ENCODE measurements around the gene IFITM10. TPM values are rescaled to one million over a fixed set of nuclear protein-coding genes. Genes with fewer than 3 reads are reported as not detected.

IFITM10 gene
- total and polyA plus RNA-seq, 5 donors, result 0.25 to 1.0 (median 0.57) TPM

DNA sequence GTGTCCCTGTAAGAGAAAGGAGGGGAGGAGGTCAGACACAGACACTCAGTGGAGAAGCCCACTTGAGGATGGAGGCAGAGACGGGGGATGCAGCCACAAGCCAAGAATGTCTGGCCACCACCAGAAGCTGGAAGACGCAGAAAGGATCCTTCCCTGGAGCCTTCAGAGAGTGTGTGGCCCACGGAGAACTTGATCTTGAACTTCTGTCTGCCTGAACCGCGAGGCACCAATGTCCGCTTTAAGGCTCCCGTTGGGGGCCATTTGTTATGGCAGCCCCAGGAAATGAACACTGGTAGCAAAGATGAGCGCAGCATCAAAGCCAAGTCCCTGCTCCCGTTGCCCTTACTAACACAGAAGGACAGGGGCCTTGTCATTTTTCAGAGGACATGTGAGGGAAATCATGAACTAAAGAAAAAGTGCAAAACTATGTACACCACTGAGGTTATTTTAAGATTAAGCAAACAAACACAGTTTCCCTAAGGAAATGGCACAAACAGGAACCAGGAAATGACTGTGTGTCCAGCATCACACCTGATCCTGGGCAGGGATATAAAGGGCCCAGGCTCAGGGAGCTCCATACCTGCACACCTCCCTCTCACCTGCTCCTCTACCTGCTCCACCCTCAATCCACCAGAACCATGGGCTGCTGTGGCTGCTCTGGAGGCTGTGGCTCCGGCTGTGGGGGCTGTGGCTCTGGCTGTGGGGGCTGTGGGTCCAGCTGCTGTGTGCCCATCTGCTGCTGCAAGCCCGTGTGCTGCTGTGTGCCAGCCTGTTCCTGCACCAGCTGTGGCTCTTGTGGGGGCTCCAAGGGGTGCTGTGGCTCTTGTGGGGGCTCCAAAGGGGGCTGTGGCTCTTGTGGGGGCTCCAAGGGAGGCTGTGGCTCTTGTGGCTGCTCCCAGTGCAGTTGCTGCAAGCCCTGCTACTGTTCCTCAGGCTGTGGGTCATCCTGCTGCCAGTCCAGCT is 53.5 kb downstream of the IFITM10 start, which contains the start of gene KRTAP5-6:
Gene KRTAP5-6, plus strand, starts transcription at position 588 of the 963 bp plus-strand sequence. Its CDS starts 51 bp downstream, at position 639.
- Histone ChIP-seq H3K9me3 (ENCODE audit: control insufficient read depth, low read length) (peaks cover 2% of the 10 kb centered on the region), H3K4me3 (ENCODE audit: low read length) (no peak within 1 kb of the TSS), H3K27me3 (ENCODE audit: control insufficient read depth, insufficient read depth) (no peaks in the 10 kb centered on the region), H3K4me1 (ENCODE audit: control insufficient read depth, insufficient read depth, low read length) (no peaks in the 10 kb centered on the region), H3K27ac (ENCODE audit: low read length) (no peak within 1 kb of the TSS)
- DNase-seq (no peak), ATAC-seq (no peak)
- intact Hi-C loops (cut with DNase I), result loop anchor here in 1 of 4 donors (10.0 kb wide), 1 partner anchor 458 kb away; no protein-coding TSS in a partner anchor
- WGBS, result 80% methylated on average over 11 of the region's 11 CpGs

DNA sequence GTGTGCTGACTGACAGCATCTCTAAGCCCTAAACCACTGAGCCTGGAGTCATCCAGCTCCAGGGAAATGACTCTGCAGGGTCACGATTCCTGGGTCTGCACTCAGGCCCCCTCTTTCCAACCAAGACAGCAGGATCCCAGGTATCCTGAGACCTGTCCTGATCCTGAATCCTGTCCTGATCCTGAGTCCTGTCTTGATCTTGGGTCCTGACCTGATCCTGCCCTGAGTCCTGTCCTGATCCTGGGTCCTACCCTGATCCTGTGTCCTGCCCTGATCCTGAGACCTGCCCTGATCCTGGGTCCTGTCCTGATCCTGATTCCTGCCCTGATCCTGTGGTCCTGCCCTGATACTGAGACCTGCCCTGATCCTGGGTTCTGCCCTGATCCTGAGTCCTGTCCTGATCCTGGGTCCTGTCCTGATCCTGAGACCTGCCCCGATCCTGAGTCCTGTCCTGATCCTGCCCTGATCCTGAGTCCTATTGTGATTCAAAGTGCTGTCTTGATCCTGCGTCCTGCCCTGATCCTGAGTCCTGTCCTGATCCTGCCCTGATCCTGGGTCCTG is 54.8 kb downstream of the IFITM10 start:
- 98% methylated on average over 3 of the region's 3 CpGs for WGBS
- no peak overlapping the region for H3K27ac ChIP-seq (ENCODE audit: low read length)
- no peaks in the 10 kb centered on the region for H3K27me3 ChIP-seq (ENCODE audit: control insufficient read depth, insufficient read depth)
- no peaks in the 10 kb centered on the region for H3K4me1 ChIP-seq (ENCODE audit: control insufficient read depth, insufficient read depth, low read length)
- no peaks in the 10 kb centered on the region for H3K9me3 ChIP-seq (ENCODE audit: control insufficient read depth, low read length)
- ATAC-seq, result no peak
- intact Hi-C loops (cut with DNase I), result loop anchor here in 2 of 4 donors (2.0 to 10.0 kb wide), 2 partner anchors 137 to 459 kb away; no protein-coding TSS in a partner anchor
- DNase-seq, result no peak
- no peak overlapping the region for H3K4me3 ChIP-seq (ENCODE audit: low read length)

DNA sequence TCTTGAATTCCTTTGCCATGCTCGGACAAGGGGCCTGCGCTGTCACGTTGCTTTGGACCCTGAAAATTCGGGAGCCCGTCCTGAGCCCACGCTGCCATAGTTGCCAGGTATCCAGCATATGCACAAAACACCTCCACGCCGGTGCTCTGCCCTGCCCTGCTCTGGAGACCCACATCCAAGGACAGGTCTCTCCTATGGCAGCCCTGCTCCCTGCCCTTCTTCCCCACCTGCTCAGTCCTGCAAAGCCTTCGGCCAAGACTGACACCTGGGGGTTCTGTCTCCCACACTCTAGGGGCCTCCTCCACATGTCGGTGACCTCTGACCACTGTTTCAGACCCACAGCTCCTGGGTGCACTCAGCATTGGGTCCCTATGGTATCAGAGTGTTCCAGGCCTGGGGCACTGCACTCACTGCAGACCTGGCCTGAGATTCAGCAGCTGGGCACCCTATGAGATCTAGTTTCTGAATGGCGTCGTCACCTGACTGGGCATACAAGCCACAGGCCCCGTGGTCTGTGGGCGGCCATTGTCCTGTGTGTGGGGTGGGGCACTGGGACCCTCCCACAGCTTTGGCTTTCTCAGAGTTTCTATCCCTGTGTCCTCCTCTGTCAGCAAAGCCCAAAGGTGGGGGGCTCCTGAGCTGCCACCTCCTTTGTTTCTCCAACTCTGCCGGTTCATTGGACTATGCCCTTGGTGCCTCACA is 55.4 kb downstream of the IFITM10 start:
- Histone ChIP-seq H3K4me1 (ENCODE audit: control insufficient read depth, insufficient read depth, low read length) (no peaks in the 10 kb centered on the region), H3K4me3 (ENCODE audit: low read length) (no peak overlapping the region), H3K27me3 (ENCODE audit: control insufficient read depth, insufficient read depth) (no peaks in the 10 kb centered on the region), H3K9me3 (ENCODE audit: control insufficient read depth, low read length) (no peaks in the 10 kb centered on the region), H3K27ac (ENCODE audit: low read length) (no peak overlapping the region)
- ATAC-seq (no peak), DNase-seq (peak in 1 of 3 donors; percentile 55)
- 93% methylated on average over 15 of the region's 15 CpGs for WGBS
- intact Hi-C loops (cut with DNase I), result loop anchor here (2.0 to 10.0 kb wide), 5 partner anchors 43 to 460 kb away; partner anchors contain the start of gene SYT8 (in 1 of the 4)

DNA sequence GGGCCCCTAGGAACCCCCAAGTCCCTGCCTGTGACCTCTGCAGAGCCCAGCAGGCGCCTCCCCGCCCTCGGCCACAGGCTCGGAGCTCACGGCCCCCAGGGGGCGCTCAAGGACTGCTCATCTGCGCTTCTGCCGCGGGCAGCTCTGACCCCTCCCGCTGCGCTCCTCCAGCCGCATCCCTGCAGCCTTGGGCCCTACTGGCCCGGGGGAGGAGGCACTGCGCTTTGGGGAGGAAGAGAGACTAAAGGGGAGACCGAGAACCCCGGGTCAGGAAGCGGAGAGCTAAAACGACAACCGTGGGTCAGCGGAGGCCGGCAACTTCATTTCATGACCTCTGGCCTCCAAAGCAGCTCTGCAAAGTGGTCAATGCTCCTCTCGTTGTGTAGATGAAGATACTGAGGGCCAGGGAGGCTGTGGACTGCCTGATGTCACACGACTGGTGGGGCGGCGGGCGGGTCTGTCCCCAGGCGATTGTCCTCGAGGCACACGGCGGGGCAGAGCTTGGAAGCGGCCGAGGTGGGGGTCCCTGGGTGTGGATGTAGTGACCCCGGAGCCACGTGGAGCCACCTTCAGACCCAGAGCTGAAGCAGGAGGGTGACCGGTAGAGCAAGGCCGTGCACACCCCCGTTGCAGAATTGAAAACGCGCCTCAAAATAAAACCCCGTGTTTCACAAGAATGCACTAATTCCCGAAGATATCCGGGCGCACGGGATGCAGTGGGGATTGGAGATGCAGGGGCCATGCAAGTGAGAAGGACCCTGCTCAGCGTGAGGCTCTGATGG is 56.1 kb downstream of the IFITM10 start:
- ATAC-seq (peak; percentile 95), DNase-seq (peak; percentile 87 to 96 (median 96))
- Histone ChIP-seq H3K4me1 (ENCODE audit: control insufficient read depth, insufficient read depth, low read length) (no peaks in the 10 kb centered on the region), H3K4me3 (ENCODE audit: low read length) (no peak overlapping the region), H3K27me3 (ENCODE audit: control insufficient read depth, insufficient read depth) (no peaks in the 10 kb centered on the region), H3K9me3 (ENCODE audit: control insufficient read depth, low read length) (no peaks in the 10 kb centered on the region), H3K27ac (ENCODE audit: low read length) (no peak overlapping the region)
- intact Hi-C loops (cut with DNase I), result loop anchor here (2.0 to 10.0 kb wide), 5 partner anchors 42 to 461 kb away; partner anchors contain the start of gene SYT8 (in 1 of the 4)
- WGBS, result 43% methylated on average over 45 of the region's 45 CpGs

DNA sequence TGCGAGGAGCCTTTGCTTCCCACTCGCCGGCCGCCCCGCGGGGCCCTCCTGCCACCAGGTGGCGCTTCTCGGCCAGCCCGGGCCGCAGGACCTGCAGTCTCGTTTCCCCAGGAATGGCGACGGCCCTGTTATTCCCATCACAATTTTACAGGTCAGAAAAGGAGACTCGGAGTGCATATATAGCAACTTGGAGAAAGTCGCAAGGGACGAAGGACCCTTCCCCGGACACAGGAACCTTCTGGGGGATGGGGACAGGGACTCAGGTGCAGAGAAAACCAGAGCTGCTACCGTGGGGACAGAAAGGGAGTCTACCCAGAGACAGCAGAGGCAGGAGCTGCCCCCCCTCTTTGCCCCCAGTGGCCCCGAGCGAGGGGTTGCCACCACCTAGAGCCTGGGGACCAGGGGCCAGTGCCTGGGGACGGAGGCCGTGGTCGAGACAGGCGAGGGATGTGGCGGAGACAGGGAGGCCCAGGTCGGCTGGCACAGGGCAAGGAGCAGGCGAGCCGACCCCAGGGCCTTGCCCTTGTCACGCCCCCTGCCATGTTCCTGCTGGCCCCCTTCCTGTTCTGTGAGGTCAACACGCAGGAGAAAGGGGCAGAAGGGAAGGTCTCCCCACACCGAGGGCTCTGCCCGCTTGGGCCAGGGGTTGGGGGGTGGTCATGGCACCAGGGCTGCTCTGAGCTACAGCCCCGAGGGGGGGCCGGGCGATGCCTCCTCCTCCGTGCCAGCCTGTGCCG is 56.9 kb downstream of the IFITM10 start:
- DNase-seq, result peak; percentile 74 to 93 (median 93)
- intact Hi-C loops (cut with DNase I), result loop anchor here (2.0 to 10.0 kb wide), 5 partner anchors 41 to 461 kb away; partner anchors contain the start of gene SYT8 (in 1 of the 4)

DNA sequence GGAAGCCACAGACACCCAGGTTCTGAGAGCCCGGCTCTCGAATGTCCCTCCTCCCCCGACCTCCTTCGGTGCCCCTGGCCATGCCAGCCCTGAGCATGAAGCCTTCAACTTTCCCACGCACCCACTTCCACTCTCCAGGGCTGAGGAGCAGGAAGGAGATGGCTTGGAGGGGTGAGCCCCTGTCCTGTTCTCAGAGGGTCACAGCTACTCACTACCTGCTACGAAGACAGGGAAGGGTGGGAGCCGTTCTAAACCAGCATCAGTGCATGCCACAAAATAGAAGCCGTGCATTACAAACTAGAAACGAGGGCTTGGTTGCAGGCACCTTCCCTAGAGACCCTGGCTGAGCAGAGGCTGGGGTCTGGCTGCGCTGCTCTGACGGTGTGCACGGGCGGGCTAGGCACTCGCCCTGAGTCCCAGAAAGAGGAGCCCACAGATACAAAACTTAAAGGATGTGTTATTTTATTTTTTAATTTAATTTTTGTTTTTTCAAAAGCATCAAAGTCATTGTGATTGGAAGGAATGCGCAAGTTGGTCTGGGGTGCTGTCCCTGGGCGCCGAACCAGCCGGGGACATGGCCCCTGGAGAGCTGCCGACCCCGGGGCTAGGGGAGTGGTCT is 57.6 kb downstream of the IFITM10 start:
- Histone ChIP-seq H3K27ac (ENCODE audit: low read length) (no peak overlapping the region), H3K27me3 (ENCODE audit: control insufficient read depth, insufficient read depth) (no peaks in the 10 kb centered on the region), H3K4me3 (ENCODE audit: low read length) (no peak overlapping the region), H3K9me3 (ENCODE audit: control insufficient read depth, low read length) (no peaks in the 10 kb centered on the region), H3K4me1 (ENCODE audit: control insufficient read depth, insufficient read depth, low read length) (no peaks in the 10 kb centered on the region)
- 50% methylated on average over 20 of the region's 20 CpGs for WGBS
- ATAC-seq (no peak), DNase-seq (no peak)
- intact Hi-C loops (cut with DNase I), result loop anchor here (2.0 to 10.0 kb wide), 5 partner anchors 41 to 462 kb away; partner anchors contain the start of gene SYT8 (in 1 of the 4)

More for the DNA sequence above, 56.9 kb downstream of the IFITM10 start:
- ATAC-seq, result peak; percentile 81 to 84
- H3K27ac ChIP-seq (ENCODE audit: low read length), result peak overlapping the region; percentile 0
- no peaks in the 10 kb centered on the region for H3K27me3 ChIP-seq (ENCODE audit: control insufficient read depth, insufficient read depth)
- WGBS, result 13% methylated on average over 37 of the region's 37 CpGs
- no peak overlapping the region for H3K4me3 ChIP-seq (ENCODE audit: low read length)
- no peaks in the 10 kb centered on the region for H3K9me3 ChIP-seq (ENCODE audit: control insufficient read depth, low read length)
- no peaks in the 10 kb centered on the region for H3K4me1 ChIP-seq (ENCODE audit: control insufficient read depth, insufficient read depth, low read length)

DNA sequence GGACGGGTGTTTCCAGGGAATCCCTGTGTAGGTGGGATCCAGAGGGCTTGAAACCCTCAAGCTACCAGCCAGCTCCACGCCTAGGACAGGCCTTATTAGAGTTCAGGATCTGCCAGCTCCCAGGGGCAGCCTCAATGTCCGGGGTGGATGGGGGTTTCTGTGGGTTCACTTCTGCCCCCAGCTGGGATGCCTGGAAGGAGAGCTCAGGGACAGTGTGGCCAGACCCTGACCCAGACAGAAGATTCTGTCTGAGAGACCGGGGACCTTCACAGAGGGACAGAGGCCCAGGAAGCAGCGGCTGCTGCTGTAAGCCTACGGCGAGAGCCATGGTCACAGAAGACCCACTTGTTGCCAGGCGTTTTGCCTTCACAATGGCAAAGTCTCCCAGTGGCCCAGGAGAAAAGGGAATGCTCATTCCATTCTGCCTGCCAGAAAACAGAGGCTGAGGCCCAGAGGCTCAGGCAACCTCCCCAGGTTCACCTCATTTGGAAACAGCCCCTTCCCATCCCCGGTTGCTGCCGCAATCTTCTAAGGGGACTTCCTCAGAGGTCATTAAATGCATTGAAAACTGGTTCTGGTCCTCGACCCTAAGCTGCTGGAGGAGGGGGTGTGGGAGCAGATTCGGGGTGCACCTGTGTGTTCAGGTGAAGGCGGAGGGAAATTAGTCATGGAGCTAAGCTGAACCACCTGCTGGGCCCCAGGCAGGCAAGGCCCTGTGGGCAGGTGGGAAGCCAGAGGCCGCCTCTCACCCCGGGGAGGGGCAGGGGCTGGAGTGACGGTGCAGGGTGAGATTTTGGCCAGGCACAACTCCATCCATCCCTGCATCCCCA is 58.3 kb downstream of the IFITM10 start:
- no peak overlapping the region for H3K27ac ChIP-seq (ENCODE audit: low read length)

DNA sequence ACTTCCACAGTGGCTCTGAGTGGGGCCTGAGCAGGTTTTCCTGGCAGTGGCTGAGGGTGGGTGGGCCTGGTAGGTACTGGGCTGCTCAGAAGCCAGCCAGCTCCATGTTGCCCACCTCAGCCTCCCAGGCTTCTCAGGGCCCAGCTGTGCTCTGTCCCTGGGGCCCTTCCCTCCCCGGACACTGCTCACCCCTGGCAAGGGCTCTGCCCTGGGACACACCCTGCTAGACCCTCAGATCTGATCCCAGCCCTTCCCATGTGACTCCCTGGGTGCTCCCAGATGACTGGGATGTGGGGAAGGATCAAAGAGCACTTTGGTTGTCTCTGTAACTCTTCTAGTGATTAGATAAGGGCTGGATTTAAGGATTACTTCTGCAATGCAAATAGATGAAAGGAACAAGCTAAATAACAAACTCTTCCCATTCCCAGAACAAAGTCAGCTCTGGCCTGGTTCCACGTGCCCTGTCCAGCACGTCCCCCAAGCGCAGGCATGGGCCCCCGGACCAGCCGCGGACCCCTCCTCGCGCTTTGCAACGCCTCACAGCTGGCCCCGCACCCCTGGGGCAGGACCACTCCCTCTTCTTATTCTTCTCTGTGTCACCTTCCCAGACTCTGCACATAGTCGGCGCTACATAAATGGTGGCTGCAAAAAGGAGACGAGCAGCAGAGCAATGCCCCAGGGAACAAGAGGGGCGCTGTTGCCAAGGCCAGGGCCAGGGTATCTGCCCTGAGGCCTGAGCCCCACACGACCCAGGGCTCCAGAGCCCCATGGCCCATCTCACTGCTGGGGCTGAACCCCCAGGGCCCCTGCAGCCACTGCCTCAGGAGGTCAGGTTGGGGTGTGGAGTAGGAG is 59.1 kb downstream of the IFITM10 start:
- intact Hi-C loops (cut with DNase I), result loop anchor here (5.0 to 10.0 kb wide), 4 partner anchors 39 to 464 kb away; partner anchors contain the start of gene SYT8 (in 1 of the 4)
- Histone ChIP-seq H3K4me1 (ENCODE audit: control insufficient read depth, insufficient read depth, low read length) (no peaks in the 10 kb centered on the region), H3K27ac (ENCODE audit: low read length) (no peak overlapping the region), H3K9me3 (ENCODE audit: control insufficient read depth, low read length) (no peaks in the 10 kb centered on the region), H3K27me3 (ENCODE audit: control insufficient read depth, insufficient read depth) (no peaks in the 10 kb centered on the region), H3K4me3 (ENCODE audit: low read length) (no peak overlapping the region)
- ATAC-seq (no peak), DNase-seq (no peak)
- 76% methylated on average over 16 of the region's 16 CpGs for WGBS

More for the DNA sequence above, 58.3 kb downstream of the IFITM10 start:
- no peak overlapping the region for H3K4me3 ChIP-seq (ENCODE audit: low read length)
- 86% methylated on average over 16 of the region's 16 CpGs for WGBS
- H3K27me3 ChIP-seq (ENCODE audit: control insufficient read depth, insufficient read depth), result no peaks in the 10 kb centered on the region
- DNase-seq (no peak), ATAC-seq (no peak)
- H3K9me3 ChIP-seq (ENCODE audit: control insufficient read depth, low read length), result no peaks in the 10 kb centered on the region
- intact Hi-C loops (cut with DNase I), result loop anchor here (2.0 to 10.0 kb wide), 5 partner anchors 40 to 463 kb away; partner anchors contain the start of gene SYT8 (in 1 of the 4)
- H3K4me1 ChIP-seq (ENCODE audit: control insufficient read depth, insufficient read depth, low read length), result no peaks in the 10 kb centered on the region

Data from right cardiac atrium (tissue), 5 donors.